Mucosa of gallbladder (tissue), 1 donor: Measurements from ENCODE around the gene SNAPC3. TPM values are rescaled to one million over a fixed set of nuclear protein-coding genes. Genes with fewer than 3 reads are reported as not detected.
A peak's percentile ranks its signal among the peaks of the same experiment; 100 is the strongest.

Experiments used
- DNase-seq: peaks from one replicate; pipeline ENCODE4 v3.0.0-alpha.2; 2020; ENCODE audit warnings: low spot score
- total RNA-seq: library from RNA; stranded (reverse); gene quantifications from one replicate; pipeline ENCODE4 v1.2.1, GENCODE V29; 2021
- donor health status: DM: no; HTN: no; CAD: no.

SNAPC3 gene
- total RNA-seq, 1 donor from 2014 or later, result 36.5 TPM

- DNase-seq, result no peak
Observed at GRCh38 chr9:15491950-15492349, 69.3 kb downstream of the SNAPC3 start.

GRCh38 chr9:15492485-15493150 lies 69.9 kb downstream of the SNAPC3 start:
- DNase-seq, result no peak

- DNase-seq, result no peak
Observed at GRCh38 chr9:15498246-15498995, 75.7 kb downstream of the SNAPC3 start.

DNA sequence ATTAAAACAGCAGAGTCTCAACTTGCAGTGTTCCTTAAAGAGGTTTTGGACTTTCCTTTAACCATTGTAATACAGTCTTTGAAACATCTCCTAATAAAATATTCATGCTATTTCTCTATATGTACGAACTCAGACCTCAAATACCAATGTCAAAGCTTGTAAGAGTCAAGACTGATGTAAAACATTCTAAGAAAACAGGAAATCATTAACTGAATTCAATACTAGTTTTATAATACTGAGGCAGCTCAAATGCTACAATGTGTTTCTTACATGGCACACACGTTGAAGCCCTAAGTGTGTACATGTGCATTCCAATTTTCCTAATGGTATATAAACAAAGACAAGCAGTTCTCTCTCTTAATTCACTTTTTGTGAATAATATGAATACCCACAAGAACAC lies 76.5 kb downstream of the SNAPC3 start:
- DNase-seq, result no peak

GRCh38 chr9:15501179-15501578 lies 78.5 kb downstream of the SNAPC3 start:
- DNase-seq, result no peak

GRCh38 chr9:15501803-15502202 lies 79.1 kb downstream of the SNAPC3 start:
- no peak for DNase-seq

DNA sequence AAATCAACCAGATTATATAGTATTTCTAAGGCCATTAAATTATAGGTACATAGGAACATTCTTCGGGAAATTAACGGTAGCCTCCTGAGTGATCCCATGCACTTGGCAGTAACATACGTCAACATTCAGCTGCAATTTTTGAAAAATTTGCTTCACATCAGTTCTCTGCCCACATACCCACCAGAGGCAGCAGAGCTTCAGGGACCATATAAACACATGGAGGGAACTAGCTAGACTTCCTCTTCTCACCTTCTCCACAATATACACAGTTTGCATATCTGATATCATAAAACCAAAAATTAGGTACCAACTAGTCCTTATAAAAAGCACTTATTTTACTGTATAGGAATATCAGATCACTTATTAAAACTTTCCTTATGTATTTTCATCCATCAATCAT lies 83.2 kb downstream of the SNAPC3 start:
- no peak for DNase-seq

GRCh38 chr9:15509931-15510788 lies 87.5 kb downstream of the SNAPC3 start:
- no peak for DNase-seq

DNA sequence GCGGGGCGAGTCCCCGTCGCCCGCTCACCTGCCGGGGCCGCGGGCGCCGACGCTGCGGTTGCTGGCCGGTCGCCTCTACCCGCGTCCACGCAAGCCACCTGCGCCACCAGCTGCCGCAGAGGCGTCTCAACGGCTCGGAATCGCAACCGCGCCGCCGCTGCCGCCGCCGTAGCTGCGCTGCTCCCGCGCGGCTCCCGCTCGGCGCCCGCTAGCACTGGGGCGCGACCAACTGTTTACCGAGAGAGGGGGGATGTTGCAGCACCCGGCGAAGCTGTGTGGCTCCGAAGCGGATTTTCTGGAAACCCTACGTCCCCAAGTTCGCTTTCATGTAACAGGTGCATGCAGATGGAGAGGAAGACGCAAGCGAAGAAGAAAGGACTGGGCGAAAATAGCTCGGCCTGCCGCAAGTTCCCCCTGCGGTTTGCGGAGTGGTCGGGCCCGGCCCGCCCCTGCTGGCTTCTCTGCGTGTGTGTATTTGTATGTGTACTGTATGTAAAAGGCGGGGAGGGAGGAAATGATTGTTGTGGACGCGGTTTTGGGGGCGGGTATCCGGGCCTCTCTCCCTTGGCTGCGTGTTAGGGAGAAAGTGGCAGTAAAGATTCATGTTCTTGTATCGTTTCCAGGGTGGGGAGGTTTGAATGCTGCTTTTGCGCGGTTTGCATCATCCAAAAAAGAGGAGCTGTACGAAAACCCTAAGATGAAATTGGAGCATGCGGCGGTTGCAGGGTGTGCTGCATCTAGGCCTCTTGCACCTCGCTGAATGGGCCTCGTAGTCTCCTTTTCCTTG lies 88.3 kb downstream of the SNAPC3 start, which contains the start of gene PSIP1:
TSS of gene PSIP1 (minus strand) at position 182 of the 787 bp plus-strand sequence. CDS start 782 bp downstream, outside the sequence.
- peak; percentile 77 for DNase-seq

Other genes with a start within 250 kb of the SNAPC3 start
- gene TTC39B, start 115.7 kb upstream of the SNAPC3 start, total RNA-seq, result 30.2 TPM
- 45.1 TPM for gene PSIP1, start 88.1 kb downstream of the SNAPC3 start, total RNA-seq
- gene CCDC171, start 130.2 kb downstream of the SNAPC3 start, total RNA-seq, result 4.0 TPM